ENCODE results near the gene TAX1BP3.
"Not testable (repeated sequence)": the region's sequence is repeated elsewhere in the genome, so short reads cannot be mapped to it uniquely, and the experiment has no call there.

The TAX1BP3 gene, protein sequence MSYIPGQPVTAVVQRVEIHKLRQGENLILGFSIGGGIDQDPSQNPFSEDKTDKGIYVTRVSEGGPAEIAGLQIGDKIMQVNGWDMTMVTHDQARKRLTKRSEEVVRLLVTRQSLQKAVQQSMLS

GRCh38 chr17:3668279-3669084 is at the start of gene TAX1BP3, which contains the start of gene EMC6:
TAX1BP3 (minus strand) TSS chr17:3668578; CDS start chr17:3668526, 52 bp downstream.
EMC6 (plus strand) TSS chr17:3668812; CDS start chr17:3669147, 335 bp downstream.
- DNase-seq, result peak; percentile 100

DNA sequence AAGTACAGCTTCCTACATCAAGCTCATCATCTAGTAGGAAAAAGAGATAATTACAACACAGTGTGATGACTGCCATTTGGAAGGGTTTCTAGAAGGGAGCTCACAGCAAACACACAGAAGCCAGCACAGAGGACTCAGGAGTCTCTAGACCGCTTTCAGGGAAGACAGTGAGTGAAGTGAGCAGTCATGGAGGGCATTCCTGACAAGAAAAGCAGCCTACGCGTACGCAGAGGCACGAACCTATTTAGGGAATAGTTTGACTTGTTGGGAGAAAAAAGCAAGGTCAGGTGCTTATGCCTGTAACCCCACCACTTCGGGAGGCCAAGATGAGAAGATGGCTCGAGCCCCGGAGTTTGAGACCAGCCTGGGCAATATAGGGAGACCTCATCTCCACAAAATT is 46.9 kb upstream of the TAX1BP3 start:
- no peak for DNase-seq

DNA sequence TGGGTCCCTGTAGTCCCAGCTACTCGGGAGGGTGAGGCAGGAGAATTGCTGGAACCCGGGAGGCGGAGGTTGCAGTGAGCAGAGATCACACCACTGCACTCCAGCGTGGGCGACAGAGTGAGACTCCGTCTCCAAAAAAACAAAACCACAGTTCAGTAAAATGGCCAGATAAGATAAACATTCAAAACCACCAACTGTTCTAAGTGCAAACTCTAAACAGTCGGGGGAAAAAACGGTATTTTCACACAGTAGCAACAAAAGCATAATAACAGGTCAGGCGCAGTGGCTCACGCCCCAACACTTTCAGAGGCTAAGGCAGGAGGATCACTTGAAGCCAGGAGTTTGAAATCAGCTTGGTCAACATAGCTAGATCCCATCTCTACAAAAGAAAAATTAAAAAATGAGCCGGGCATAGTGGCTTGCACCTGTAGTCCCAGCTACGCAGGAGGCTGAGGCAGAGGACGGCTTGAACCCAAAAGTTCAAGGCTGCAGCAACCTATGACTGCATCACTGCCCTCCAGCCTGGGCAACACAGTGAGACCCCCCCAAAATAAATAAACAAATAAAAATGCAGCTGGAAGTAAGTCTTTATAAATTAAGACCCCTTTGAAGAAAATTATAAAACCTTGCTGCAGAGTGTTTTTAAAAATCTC is 44.6 kb upstream of the TAX1BP3 start:
- DNase-seq, result no peak

DNA sequence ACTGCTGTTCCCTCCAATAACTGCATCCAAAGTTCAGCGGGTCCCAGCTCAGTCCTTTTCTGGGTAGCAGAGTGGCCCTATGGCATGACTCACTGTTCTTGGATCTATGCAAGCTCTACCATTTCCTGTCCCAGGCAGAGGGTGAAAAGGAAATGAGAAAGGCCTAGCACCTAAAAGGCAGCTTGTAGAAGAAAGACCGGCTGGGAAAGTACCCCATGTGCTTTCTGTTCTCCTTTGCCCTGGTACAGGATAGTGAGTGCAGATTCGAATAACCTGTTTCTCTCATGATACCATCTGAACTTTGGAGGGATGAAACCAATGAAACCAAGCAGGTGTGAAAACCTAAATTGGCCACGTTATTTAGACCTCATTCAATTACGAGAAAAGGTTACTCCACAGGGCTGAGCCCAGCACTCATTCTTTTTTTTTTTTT is 42.6 kb upstream of the TAX1BP3 start:
- DNase-seq, result no peak

DNA sequence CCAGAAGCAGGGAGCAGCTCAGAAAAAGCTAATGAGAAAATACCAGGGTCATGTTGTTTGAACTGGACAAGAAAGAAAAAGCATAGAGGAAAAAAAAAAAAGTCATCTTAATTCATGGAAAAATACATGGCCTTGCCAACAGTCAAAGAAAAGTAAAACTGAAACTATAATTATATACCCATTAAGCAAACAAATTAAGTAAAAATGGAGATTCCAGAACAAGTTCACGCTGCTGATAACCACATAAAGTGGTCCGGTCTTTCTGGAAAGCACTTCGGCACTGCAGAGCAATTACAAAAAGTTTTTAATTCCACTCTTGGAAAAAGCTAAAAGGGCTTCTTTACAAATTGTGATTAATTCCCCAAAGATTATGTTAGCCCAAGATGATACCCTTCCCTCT is 40.0 kb upstream of the TAX1BP3 start:
- no peak for DNase-seq

- not testable (repeated sequence) for DNase-seq
These were observed 37.3 kb upstream of the TAX1BP3 start for GRCh38 chr17:3705718-3705984.

GRCh38 chr17:3704931-3705717 is 36.7 kb upstream of the TAX1BP3 start:
- DNase-seq, result no peak

GRCh38 chr17:3702041-3702539 is 33.7 kb upstream of the TAX1BP3 start:
- DNase-seq, result not testable (repeated sequence)

GRCh38 chr17:3699951-3700350 is 31.6 kb upstream of the TAX1BP3 start:
- DNase-seq, result no peak

- no peak for DNase-seq
These were observed 29.8 kb upstream of the TAX1BP3 start for GRCh38 chr17:3698139-3698538.

DNA sequence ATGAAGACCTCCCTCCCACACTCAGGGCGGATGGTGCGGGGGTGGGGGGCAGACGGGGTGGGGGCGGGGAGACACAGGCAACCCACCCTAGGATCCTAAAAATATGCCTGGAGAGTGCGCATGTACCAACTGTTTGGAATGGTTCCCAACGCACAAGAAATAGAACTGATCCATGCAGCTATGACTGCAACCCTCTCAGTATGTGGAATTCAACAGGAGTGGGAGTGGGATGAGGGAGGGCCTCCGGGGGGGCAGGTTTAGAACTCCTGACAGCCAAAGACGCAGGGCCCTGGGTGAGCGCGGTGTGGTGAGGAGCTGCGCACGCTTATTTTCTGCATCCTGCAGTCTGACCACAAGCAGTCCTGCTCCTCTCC is 28.7 kb upstream of the TAX1BP3 start:
- no peak for DNase-seq

DNA sequence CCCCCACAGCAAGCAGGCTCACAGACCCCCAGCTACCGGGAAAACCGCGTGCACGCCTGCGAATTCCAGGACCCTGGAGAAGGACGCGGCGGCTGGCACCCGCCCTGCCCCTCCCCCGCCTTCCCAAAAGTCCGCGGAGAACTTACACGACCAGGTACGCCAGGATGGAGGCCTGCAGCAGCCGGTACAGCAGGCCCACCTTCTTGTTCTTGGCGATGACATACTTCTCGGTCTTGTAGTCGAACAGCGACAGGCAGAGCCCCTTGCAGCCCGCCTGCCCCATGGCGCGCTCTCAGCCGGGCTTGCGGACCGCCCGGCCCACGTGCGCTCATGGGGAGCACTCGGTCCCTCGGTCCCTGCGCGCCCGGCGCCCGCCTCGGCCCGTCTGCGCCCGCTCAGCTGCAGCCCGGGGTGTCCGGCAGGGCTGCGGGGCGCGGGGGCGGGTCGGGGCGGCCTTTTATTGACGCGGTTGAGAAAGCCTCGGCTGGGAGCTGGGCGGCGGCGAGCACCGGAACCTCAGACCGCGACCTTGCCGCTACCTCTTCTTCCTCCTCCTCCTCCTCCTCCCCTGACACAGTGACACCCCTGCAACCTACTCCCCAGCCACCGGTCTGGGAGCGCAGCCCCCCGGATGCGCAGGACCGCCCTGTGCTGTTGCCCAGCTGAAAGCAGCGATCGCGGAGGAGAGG is 27.5 kb upstream of the TAX1BP3 start, which contains the start of gene P2RX5:
Gene P2RX5, minus strand, starts transcription at position 433 of the 689 bp plus-strand sequence. Its CDS starts 150 bp downstream, at position 283.
- DNase-seq, result peak; percentile 65

DNA sequence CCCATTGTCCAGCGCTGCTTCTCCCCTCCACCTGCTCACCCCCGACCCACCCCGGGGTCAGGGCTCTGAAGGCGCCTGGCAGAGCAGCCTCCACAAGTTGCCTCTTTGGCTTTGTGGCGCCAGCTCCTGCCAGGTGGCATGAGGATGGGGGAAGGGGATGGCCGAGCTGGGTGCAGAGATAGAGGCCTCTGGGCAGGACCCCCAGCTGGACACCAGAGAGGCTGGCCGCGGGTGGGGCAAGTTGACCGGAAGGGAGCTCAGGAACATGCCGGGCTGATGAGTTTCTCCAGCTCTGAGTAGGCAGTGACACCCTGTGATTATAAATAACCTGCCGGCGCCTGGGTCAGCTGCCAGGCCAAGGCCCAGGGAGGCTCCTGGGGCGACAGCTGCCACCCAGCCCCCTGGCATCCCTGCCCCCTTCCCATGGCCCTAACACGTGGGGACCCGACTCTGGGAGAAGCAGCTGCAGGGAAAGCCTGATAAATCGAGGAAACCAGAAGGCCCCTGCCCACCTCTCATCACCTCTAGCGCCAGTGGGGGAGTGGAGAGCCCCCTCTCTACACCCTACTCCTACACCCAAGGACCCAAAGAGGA is 26.8 kb upstream of the TAX1BP3 start:
- DNase-seq, result peak; percentile 24

GRCh38 chr17:3693829-3694231 is 25.5 kb upstream of the TAX1BP3 start:
- DNase-seq, result no peak

DNA sequence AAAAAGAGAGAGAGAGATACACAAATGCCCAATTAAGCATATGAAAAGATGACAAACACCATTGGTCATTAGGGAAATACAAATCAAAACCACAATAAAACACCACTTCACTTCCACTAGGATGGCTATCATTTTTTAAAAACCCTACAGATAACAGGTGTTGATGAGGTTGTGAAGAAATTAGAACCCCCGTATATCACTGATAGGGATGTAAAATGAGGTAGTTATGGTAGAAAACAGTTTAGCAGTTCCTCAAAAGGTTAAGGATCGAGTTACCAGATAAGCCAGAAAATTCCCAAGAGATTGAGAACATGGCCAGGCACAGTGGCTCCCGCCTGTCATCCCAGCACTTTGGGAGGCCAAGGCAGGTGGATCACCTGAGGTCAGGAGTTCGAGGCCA is 24.8 kb upstream of the TAX1BP3 start:
- no peak for DNase-seq

GRCh38 chr17:3692346-3692745 is 24.0 kb upstream of the TAX1BP3 start:
- DNase-seq, result no peak

DNA sequence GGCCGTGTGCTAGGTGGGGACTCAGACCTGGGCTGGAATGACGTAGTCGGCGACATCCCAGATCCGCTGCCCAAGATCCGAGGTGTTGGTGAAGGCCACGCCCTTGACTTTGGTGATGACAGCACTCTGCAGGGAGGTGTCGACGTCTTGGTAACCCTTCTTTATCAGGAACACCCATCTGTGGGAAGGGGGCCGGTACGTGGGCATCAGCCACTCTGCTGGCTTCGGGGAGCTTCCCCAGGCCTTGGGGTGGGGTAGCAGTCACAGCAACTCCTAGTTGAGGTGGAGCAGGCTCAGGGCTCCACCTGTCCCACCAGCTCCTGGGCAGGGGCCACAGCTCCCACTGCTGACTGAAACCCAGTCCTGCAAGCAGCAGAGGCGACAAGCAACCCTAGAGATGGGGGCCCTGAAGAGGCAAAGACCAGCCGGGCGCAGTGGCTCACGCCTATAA is 23.3 kb upstream of the TAX1BP3 start:
- DNase-seq, result no peak

- no peak for DNase-seq
These were observed 21.8 kb upstream of the TAX1BP3 start for GRCh38 chr17:3690094-3690715.

GRCh38 chr17:3689262-3690093 is 21.1 kb upstream of the TAX1BP3 start:
- no peak for DNase-seq

DNA sequence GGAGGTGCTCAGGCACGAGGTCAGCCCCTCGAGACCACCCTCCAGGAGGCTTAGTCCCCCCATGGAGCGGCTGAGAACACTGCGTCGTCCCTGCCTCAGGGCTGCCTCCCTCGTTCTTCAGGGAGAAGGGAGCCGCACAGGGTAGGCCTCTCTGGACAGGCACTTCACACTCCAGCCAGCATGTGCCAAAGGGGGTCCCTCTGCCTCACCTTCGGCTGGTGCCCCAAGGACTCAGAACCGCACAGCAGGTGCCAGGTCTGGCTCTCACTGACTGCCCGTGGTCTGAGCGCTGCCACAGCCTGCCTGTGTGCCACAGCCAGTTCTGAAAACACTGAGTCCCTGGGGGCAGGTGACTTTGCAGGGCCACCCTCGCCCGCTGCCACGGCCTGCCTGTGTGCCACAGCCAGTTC is 20.5 kb upstream of the TAX1BP3 start:
- DNase-seq, result no peak

Measured in eye (tissue), 1 donor.